OCI-LY3 (cell line): ENCODE data around the gene NRP1.

Experiments used
- H2AFZ ChIP-seq: fragments of 200-600, 300-600 bp; shearing (Covaris generic); 2 replicates; pipeline ENCODE4 v1.6.0; 2014; ENCODE audit warnings: antibody characterized with exemption, low read depth, low read length
- H3K27ac ChIP-seq: fragments of 200-600, 300-600 bp; sonication (generic); 2 replicates; pipeline ENCODE4 v1.5.1; 2014; ENCODE audit warnings: mild to moderate bottlenecking, low read length, moderate library complexity, mixed read lengths
- H3K27me3 ChIP-seq: fragments of 200-600, 300-600 bp; sonication (generic); 2 replicates; pipeline ENCODE4 v1.6.1; 2014; ENCODE audit warnings: low read depth, low read length, mixed read lengths
- H3K36me3 ChIP-seq: fragments of 200-600, 300-600 bp; sonication (generic); replicated peaks from 2 replicates; pipeline ENCODE3; 2014; ENCODE audit warnings: low read depth, low read length, mixed read lengths
- H3K4me1 ChIP-seq: fragments of 300-600, 200-600 bp; sonication (generic); 2 replicates; pipeline ENCODE4 v1.6.1; 2014; ENCODE audit warnings: low read length, mixed read lengths
- H3K4me2 ChIP-seq: fragments of 200-600, 300-600 bp; sonication (generic); 2 replicates; pipeline ENCODE4 v1.6.1; 2014; ENCODE audit warnings: low read length, mixed read lengths
- H3K4me3 ChIP-seq: fragments of 300-600, 200-600 bp; sonication (generic); 2 replicates; pipeline ENCODE4 v1.5.1; 2014; ENCODE audit warnings: antibody characterized with exemption, mild to moderate bottlenecking, low read length, moderate library complexity
- H3K79me2 ChIP-seq: fragments of 300-600, 200-600 bp; shearing (Covaris generic); 2 replicates; pipeline ENCODE4 v1.6.1; 2014; ENCODE audit warnings: mild to moderate bottlenecking, low read length, mixed read lengths
- H3K9ac ChIP-seq: fragments of 300-600, 200-600 bp; shearing (Covaris generic); 2 replicates; pipeline ENCODE4 v1.6.0; 2014; ENCODE audit warnings: mild to moderate bottlenecking, low read length, moderate library complexity
- H3K9me3 ChIP-seq: fragments of 200-600, 300-600 bp; shearing (Covaris generic); 2 replicates; pipeline ENCODE4 v1.6.1; 2014; ENCODE audit warnings: low read length, mixed read lengths; ENCODE audit not compliant: insufficient read depth
- H4K20me1 ChIP-seq: fragments of 200-600, 300-600 bp; sonication (generic); 2 replicates; pipeline ENCODE4 v1.6.1; 2016; ENCODE audit warnings: low read length, mixed read lengths; ENCODE audit not compliant: insufficient read depth
- CTCF ChIP-seq: fragments of 200-600, 300-600 bp; sonication (generic); IDR thresholded peaks from 2 replicates; pipeline ENCODE4 v1.5.1; 2014; ENCODE audit warnings: antibody characterized with exemption, low read length, low read depth
- EZH2phosphoT487 ChIP-seq: fragments of 200-600 bp; shearing (Covaris generic); IDR thresholded peaks from 2 replicates; pipeline ENCODE4 v1.6.1; 2018; ENCODE audit warnings: antibody characterized with exemption, mixed run types, low read depth

NRP1 gene

GRCh38 chr10:33248638-33249037, 85.8 kb downstream of the NRP1 start:
- Histone ChIP-seq H3K9me3 (no peaks in the 10 kb centered on the region), H3K27ac (no peak overlapping the region), H3K27me3 (0 out of 2 replicates have a peak, but pooled peaks cover 4% of the 10 kb centered on the region), H4K20me1 (no peaks in the 10 kb centered on the region), H3K4me3 (no peak overlapping the region), H3K79me2 (no peaks in the 10 kb centered on the region), H3K9ac (no peak overlapping the region), H3K4me1 (no peaks in the 10 kb centered on the region), H3K4me2 (no peak overlapping the region), H3K36me3 (no peaks in the 10 kb centered on the region), H2AFZ (no peak overlapping the region)
- TF ChIP-seq EZH2phosphoT487 (no peak), CTCF (no peak)

- Histone ChIP-seq H3K36me3 (no peaks in the 10 kb centered on the region), H3K4me3 (no peak overlapping the region), H3K79me2 (no peaks in the 10 kb centered on the region), H3K27me3 (0 out of 2 replicates have a peak, but pooled peaks cover 4% of the 10 kb centered on the region), H3K27ac (no peak overlapping the region), H3K4me2 (no peak overlapping the region), H3K4me1 (no peaks in the 10 kb centered on the region), H3K9ac (no peak overlapping the region), H2AFZ (no peak overlapping the region), H4K20me1 (no peaks in the 10 kb centered on the region), H3K9me3 (no peaks in the 10 kb centered on the region)
- TF ChIP-seq EZH2phosphoT487 (no peak), CTCF (no peak)
Observed at GRCh38 chr10:33247221-33247922, 87.1 kb downstream of the NRP1 start.

DNA sequence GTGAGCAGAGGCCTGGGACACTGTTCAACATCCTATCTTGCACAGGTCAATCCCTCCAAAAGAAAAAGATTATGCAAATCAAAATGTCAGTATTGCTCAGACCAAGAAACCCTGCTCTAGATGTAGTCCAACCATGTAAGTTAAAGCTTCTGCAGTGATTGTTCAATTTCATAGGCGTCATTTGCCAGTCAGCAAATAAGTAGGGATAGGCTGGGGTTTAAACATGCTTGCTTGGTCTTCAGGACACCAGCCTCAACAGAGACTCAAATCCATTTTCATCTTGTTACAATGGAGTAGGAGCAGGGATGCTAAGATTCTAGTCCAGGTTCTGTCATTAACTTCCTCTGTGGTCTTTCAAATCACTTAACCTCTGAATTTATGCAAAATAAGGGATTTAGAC, 89.1 kb downstream of the NRP1 start:
- H3K4me2 ChIP-seq, result no peak overlapping the region
- no peaks in the 10 kb centered on the region for H3K79me2 ChIP-seq
- H4K20me1 ChIP-seq, result no peaks in the 10 kb centered on the region
- no peak overlapping the region for H3K4me3 ChIP-seq
- H3K27ac ChIP-seq, result no peak overlapping the region
- H3K27me3 ChIP-seq, result 0 out of 2 replicates have a peak, but pooled peaks cover 4% of the 10 kb centered on the region
- no peak for TF ChIP-seq EZH2phosphoT487
- TF ChIP-seq CTCF, result no peak
- no peaks in the 10 kb centered on the region for H3K9me3 ChIP-seq
- H3K4me1 ChIP-seq, result no peaks in the 10 kb centered on the region
- H3K36me3 ChIP-seq, result no peaks in the 10 kb centered on the region
- H3K9ac ChIP-seq, result no peak overlapping the region
- no peak overlapping the region for H2AFZ ChIP-seq

DNA sequence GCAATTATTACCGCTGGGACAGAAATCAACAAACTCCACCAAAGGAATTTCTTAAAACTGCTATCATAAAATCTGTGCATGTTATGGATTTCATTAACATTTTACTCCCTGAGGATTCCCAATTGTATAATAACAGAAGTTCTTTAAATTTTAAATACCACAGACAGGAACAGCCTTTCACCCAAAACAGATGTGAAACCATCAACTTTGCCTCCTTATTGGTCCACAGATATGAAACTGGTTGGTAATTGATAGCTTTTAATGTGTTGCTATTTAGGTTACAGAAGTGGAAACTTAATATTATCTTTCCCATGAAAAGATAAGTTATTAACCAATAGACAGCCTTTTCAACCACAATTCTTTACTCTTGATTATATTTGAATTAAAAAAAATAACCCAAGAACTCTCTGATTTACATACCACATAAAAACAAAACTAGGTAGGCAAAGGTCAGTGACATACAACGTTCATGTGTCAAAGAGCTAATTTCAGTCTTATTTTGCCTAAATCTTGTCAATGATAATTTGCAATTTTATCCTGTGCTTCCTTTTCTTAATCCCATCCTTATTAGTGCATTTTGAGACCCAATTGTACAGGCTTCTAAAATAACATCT, 90.0 kb downstream of the NRP1 start:
- Histone ChIP-seq H3K4me1 (no peaks in the 10 kb centered on the region), H3K79me2 (no peaks in the 10 kb centered on the region), H3K27ac (no peak overlapping the region), H3K9me3 (no peaks in the 10 kb centered on the region), H3K4me2 (no peak overlapping the region), H2AFZ (no peak overlapping the region), H3K27me3 (0 out of 2 replicates have a peak, but pooled peaks cover 4% of the 10 kb centered on the region), H3K36me3 (no peaks in the 10 kb centered on the region), H3K4me3 (no peak overlapping the region), H4K20me1 (no peaks in the 10 kb centered on the region), H3K9ac (no peak overlapping the region)
- TF ChIP-seq EZH2phosphoT487, result no peak
- no peak for TF ChIP-seq CTCF
